RWPE2 (cell line): ENCODE results near the gene PPOX.
A peak's percentile ranks its signal among the peaks of the same experiment; 100 is the strongest.

Source experiments
- ATAC-seq: fragments of 200-7000 bp; cut with Tn5 transposase; 3 replicates; pipeline ENCODE4 v1.9.1; 2021; ENCODE audit warnings: low read depth
- DNase-seq: peaks from one replicate; pipeline ENCODE4 v3.0.0-alpha.2; 2020; ENCODE audit warnings: low spot score
- H3K27ac ChIP-seq: fragments of 450-650 bp; 2 replicates; pipeline ENCODE4 v1.5.1; 2017; ENCODE audit warnings: mild to moderate bottlenecking; ENCODE audit not compliant: poor library complexity, severe bottlenecking
- H3K27me3 ChIP-seq: fragments of 250-450 bp; sonication (Bioruptor Pico); 2 replicates; pipeline ENCODE4 v1.5.1; 2021; ENCODE audit warnings: mild to moderate bottlenecking, moderate library complexity; ENCODE audit not compliant: insufficient read depth, poor library complexity, severe bottlenecking
- H3K36me3 ChIP-seq: fragments of 250-450 bp; sonication (Bioruptor Pico); 2 replicates; pipeline ENCODE4 v1.5.1; 2020; ENCODE audit warnings: low read depth, mild to moderate bottlenecking, moderate library complexity
- H3K4me1 ChIP-seq: fragments of 250-450 bp; sonication (Bioruptor Pico); 2 replicates; pipeline ENCODE4 v1.5.1; 2021; ENCODE audit warnings: mild to moderate bottlenecking, moderate library complexity; ENCODE audit not compliant: insufficient read depth, poor library complexity, severe bottlenecking
- H3K4me3 ChIP-seq: fragments of 250-450 bp; sonication (Bioruptor Pico); 2 replicates; pipeline ENCODE4 v1.5.1; 2021; ENCODE audit warnings: mild to moderate bottlenecking, moderate library complexity; ENCODE audit not compliant: severe bottlenecking
- H3K9me3 ChIP-seq: fragments of 250-450 bp; sonication (Bioruptor Pico); 2 replicates; pipeline ENCODE4 v1.5.1; 2021; ENCODE audit warnings: mild to moderate bottlenecking, moderate library complexity; ENCODE audit not compliant: severe bottlenecking
- CTCF ChIP-seq: fragments of 450-650 bp; IDR thresholded peaks from one replicate; pipeline ENCODE4 v1.5.1; 2017; ENCODE audit warnings: mild to moderate bottlenecking, moderate library complexity; ENCODE audit not compliant: poor library complexity, severe bottlenecking

PPOX gene

GRCh38 chr1:161163793-161164192, 2.4 kb upstream of the PPOX start:
- Histone ChIP-seq H3K9me3 (no peaks in the 10 kb centered on the region), H3K4me3 (no peak overlapping the region), H3K27me3 (no peaks in the 10 kb centered on the region), H3K27ac (no peak overlapping the region), H3K36me3 (peaks cover 20% of the 10 kb centered on the region), H3K4me1 (no peaks in the 10 kb centered on the region)
- DNase-seq (no peak), ATAC-seq (no peak)
- TF ChIP-seq CTCF: no peak

- peaks cover 20% of the 10 kb centered on the region for H3K36me3 ChIP-seq
- peak overlapping the region; percentile 28 for H3K27ac ChIP-seq
- no peak for ATAC-seq
Measured at GRCh38 chr1:161164901-161165610, 1.2 kb upstream of the PPOX start.

GRCh38 chr1:161166669-161167548, 683 bp downstream of the PPOX start:
- ATAC-seq (no peak; the same call in 2 of the 3 replicates), DNase-seq (no peak)
- no peaks in the 10 kb centered on the region for H3K4me1 ChIP-seq
- H3K27me3 ChIP-seq: no peaks in the 10 kb centered on the region
- peak overlapping the region; percentile 61 for H3K4me3 ChIP-seq
- peaks cover 26% of the 10 kb centered on the region for H3K36me3 ChIP-seq
- peak overlapping the region; percentile 28 for H3K27ac ChIP-seq
- H3K9me3 ChIP-seq: no peaks in the 10 kb centered on the region
- no peak for TF ChIP-seq CTCF

More at GRCh38 chr1:161164901-161165610, 1.2 kb upstream of the PPOX start:
- Histone ChIP-seq H3K27me3 (no peaks in the 10 kb centered on the region), H3K9me3 (no peaks in the 10 kb centered on the region), H3K4me3 (no peak overlapping the region), H3K4me1 (no peaks in the 10 kb centered on the region)
- DNase-seq: no peak
- TF ChIP-seq CTCF: no peak

GRCh38 chr1:161168906-161169305, 2.7 kb downstream of the PPOX start:
- DNase-seq: no peak
- no peak overlapping the region for H3K4me3 ChIP-seq
- no peaks in the 10 kb centered on the region for H3K27me3 ChIP-seq
- no peak for ATAC-seq
- H3K4me1 ChIP-seq: no peaks in the 10 kb centered on the region
- H3K9me3 ChIP-seq: no peaks in the 10 kb centered on the region
- no peak for TF ChIP-seq CTCF
- H3K36me3 ChIP-seq: peaks cover 31% of the 10 kb centered on the region
- no peak overlapping the region for H3K27ac ChIP-seq

- Histone ChIP-seq H3K36me3 (peaks cover 49% of the 10 kb centered on the region), H3K27ac (no peak overlapping the region)
- no peak for TF ChIP-seq CTCF
Measured at GRCh38 chr1:161171191-161171590, 5.0 kb downstream of the PPOX start.

More at GRCh38 chr1:161171191-161171590, 5.0 kb downstream of the PPOX start:
- ATAC-seq (no peak), DNase-seq (no peak)
- Histone ChIP-seq H3K9me3 (no peaks in the 10 kb centered on the region), H3K4me1 (peaks cover under 1% of the 10 kb centered on the region), H3K4me3 (no peak overlapping the region), H3K27me3 (no peaks in the 10 kb centered on the region)
